Measurements from ENCODE around the gene ADSL. TPM values are rescaled to one million over a fixed set of nuclear protein-coding genes. Genes with fewer than 3 reads are reported as not detected.
"Not testable (repeated sequence)": the region's sequence is repeated elsewhere in the genome, so short reads cannot be mapped to it uniquely, and the experiment has no call there.

Gene ADSL
- total RNA-seq, 4 donors from 2014 or later, result 32.0 to 98.1 (median 77.8) TPM

DNA sequence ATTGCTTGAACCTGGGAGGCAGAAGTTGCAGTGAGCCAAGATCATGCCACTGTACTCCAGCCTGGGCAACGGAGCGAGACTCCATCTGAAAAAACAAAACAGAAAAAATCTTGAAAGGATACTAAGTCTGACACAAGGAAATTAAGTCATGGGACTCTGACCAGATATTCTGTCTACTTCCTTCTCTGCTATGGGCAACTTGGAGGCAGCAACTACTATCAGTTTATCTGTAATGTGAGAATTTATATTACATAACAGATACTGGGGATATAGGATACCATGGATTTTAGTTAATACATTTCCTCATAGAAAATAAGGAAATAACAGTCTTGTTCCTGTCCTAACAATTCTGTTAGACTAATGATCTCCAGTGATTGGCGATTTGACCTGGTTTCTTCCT lies 22.5 kb downstream of the ADSL start:
- H3K4me1 ChIP-seq, result peaks cover 4 to 47% (median 7%) of the 10 kb centered on the region in 3 donors
- no peaks in the 10 kb centered on the region for H3K9me3 ChIP-seq
- peaks cover 17 to 49% (median 22%) of the 10 kb centered on the region in 3 donors for H3K36me3 ChIP-seq
- peak overlapping the region in 2 of 4 donors; percentile 4 to 34 for H3K27ac ChIP-seq
- DNase-seq, result no peak
- no peak overlapping the region for H3K4me3 ChIP-seq
- no peaks in the 10 kb centered on the region for H3K27me3 ChIP-seq
- WGBS, 2 donors, result 81 to 92% methylated on average over 3 of the region's 3 CpGs
- TF ChIP-seq, protein P1, sequence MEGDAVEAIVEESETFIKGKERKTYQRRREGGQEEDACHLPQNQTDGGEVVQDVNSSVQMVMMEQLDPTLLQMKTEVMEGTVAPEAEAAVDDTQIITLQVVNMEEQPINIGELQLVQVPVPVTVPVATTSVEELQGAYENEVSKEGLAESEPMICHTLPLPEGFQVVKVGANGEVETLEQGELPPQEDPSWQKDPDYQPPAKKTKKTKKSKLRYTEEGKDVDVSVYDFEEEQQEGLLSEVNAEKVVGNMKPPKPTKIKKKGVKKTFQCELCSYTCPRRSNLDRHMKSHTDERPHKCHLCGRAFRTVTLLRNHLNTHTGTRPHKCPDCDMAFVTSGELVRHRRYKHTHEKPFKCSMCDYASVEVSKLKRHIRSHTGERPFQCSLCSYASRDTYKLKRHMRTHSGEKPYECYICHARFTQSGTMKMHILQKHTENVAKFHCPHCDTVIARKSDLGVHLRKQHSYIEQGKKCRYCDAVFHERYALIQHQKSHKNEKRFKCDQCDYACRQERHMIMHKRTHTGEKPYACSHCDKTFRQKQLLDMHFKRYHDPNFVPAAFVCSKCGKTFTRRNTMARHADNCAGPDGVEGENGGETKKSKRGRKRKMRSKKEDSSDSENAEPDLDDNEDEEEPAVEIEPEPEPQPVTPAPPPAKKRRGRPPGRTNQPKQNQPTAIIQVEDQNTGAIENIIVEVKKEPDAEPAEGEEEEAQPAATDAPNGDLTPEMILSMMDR (IDR thresholded peaks at IDR 0.05), result no peak
- TF ChIP-seq POLR2A (IDR thresholded peaks at IDR 0.05), result no peak
- intact Hi-C loops (cut with DNase I), result no loop called here

DNA sequence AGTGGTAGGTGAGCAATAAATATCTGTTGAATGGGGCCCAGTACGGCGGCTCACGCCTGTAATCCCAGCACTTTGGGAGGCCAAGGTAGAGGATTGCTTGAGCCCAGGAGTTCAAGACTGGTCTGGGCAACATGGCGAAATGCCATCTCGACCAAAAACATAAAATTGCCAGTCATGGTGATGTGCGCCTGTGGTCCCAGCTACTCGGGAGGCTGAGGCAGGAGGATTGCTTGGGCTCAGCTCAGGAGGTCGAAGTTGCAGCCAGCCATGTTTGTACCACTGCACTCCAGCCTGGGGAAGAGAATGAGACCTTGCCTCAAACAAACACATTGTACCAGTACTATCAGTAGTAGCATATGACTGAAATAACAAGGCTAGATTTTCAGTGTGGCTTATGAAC lies 28.3 kb downstream of the ADSL start:
- TF ChIP-seq, protein P1 (IDR thresholded peaks at IDR 0.05), result no peak
- TF ChIP-seq POLR2A (IDR thresholded peaks at IDR 0.05), result no peak
- H3K4me1 ChIP-seq, result peaks cover 4 to 30% (median 7%) of the 10 kb centered on the region in 3 donors
- H3K36me3 ChIP-seq, result no peaks in the 10 kb centered on the region
- intact Hi-C loops (cut with DNase I), result no loop called here
- no peaks in the 10 kb centered on the region for H3K9me3 ChIP-seq
- no peak overlapping the region for H3K27ac ChIP-seq
- H3K27me3 ChIP-seq, result no peaks in the 10 kb centered on the region
- 82 to 93% methylated on average over 8 of the region's 8 CpGs for WGBS, 2 donors
- DNase-seq, result no peak
- H3K4me3 ChIP-seq, result no peak overlapping the region

DNA sequence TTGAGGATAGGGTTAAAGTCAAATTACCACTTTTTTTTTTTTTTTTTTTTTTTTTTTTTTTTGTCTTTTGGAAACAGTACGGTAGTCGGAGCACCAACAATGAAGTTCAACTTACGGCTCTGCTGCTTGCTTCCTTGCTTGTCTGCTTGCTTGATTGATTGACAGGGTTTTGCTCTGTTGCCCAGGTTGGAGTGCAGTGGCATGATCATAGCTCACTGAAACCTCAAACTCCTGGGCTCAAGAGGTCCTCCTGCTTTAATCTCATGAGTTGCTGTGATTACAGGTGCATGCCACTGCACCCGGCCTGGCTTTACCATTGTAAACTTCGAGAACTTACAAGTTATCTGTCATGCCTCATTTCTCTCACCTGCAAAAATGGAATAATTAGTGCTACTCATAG lies 29.8 kb downstream of the ADSL start:
- no peak for DNase-seq
- peaks cover 0 to 4% (median 0%) of the 10 kb centered on the region in 3 donors for H3K36me3 ChIP-seq
- H3K4me3 ChIP-seq, result no peak overlapping the region
- H3K9me3 ChIP-seq, result no peaks in the 10 kb centered on the region
- TF ChIP-seq POLR2A (IDR thresholded peaks at IDR 0.05), result no peak
- TF ChIP-seq, protein P1 (IDR thresholded peaks at IDR 0.05), result no peak
- peaks cover 4 to 20% (median 4%) of the 10 kb centered on the region in 3 donors for H3K4me1 ChIP-seq
- no peaks in the 10 kb centered on the region for H3K27me3 ChIP-seq
- no peak overlapping the region for H3K27ac ChIP-seq
- intact Hi-C loops (cut with DNase I), result no loop called here
- WGBS, 2 donors, result 60 to 75% methylated on average over 3 to 5 of the region's 5 CpGs

DNA sequence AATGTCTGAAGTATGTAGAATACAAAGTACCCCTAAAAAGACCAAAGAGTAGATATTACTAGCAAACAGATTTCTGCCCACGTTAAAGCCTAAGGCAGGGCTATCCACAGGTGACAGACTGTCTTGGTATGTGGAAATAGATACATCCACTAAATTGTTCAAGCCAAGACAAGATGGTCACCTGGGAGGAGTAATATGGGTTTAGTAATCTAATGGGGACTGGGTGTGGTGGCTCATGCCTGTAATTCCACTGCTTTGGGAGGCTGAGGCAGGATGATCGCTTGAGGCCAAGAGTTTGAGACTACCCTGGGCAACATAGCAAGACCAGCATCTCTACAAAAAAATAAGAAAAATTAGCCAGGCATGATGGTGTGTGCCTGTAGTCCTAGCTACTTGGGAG lies 31.6 kb downstream of the ADSL start:
- peaks cover 0 to 2% (median 0%) of the 10 kb centered on the region in 3 donors for H3K4me1 ChIP-seq
- H3K9me3 ChIP-seq, result no peaks in the 10 kb centered on the region
- DNase-seq, result no peak
- peaks cover 0 to 5% (median 0%) of the 10 kb centered on the region in 3 donors for H3K36me3 ChIP-seq
- intact Hi-C loops (cut with DNase I), result no loop called here
- no peak overlapping the region for H3K27ac ChIP-seq
- no peak overlapping the region for H3K4me3 ChIP-seq
- TF ChIP-seq POLR2A (IDR thresholded peaks at IDR 0.05), result no peak
- TF ChIP-seq, protein P1 (IDR thresholded peaks at IDR 0.05), result no peak
- WGBS, 2 donors, result 69 to 79% methylated on average over 2 of the region's 2 CpGs
- no peaks in the 10 kb centered on the region for H3K27me3 ChIP-seq

DNA sequence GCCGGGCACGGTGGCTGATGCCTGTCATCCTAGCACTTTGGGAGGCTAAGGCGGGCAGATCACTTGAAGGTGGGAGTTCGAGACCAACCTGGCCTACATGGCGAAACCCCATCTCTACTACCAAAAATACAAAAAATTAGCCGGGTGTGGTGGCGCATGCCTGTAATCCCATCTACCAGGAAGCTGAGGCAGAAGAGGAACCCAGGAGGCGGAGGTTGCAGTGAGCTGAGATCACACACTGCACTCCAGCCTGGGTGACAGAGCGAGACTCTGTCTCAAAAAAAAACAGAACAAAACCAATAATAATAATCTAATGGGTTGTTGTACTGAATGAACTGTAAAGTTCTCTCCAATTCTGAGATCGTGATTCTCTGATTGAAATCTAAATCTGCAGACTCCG lies 32.1 kb downstream of the ADSL start:
- H3K27ac ChIP-seq; H3K4me1 ChIP-seq; DNase-seq; intact Hi-C loops (cut with DNase I); H3K4me3 ChIP-seq; H3K27me3 ChIP-seq; H3K36me3 ChIP-seq; H3K9me3 ChIP-seq: not testable (repeated sequence)
- WGBS, 2 donors, result 86 to 89% methylated on average over 10 to 11 of the region's 11 CpGs

DNA sequence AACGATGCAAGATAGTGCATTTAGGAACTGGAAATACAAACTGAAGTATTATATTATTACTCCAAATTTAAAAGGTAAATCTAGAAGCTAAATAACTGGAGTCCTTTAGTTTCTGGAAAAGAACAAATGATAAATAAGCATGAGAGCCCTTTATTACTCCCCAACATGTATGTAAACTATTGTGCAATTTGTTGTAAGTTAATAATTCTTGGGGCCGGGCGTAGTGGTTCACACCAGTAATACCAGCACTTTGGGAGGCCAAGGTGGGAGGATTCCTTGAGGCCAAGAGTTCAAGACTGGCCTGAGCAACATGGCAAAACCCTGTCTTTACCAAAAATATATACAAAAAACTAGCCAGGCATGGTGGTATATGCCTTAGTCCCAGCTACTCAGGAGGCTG lies 35.2 kb downstream of the ADSL start:
- H3K27me3 ChIP-seq, result no peaks in the 10 kb centered on the region
- DNase-seq, result no peak
- H3K9me3 ChIP-seq, result no peaks in the 10 kb centered on the region
- H3K27ac ChIP-seq, result no peak overlapping the region
- no peak for TF ChIP-seq POLR2A (IDR thresholded peaks at IDR 0.05)
- TF ChIP-seq, protein P1 (IDR thresholded peaks at IDR 0.05), result no peak
- peaks cover 0 to 5% (median 0%) of the 10 kb centered on the region in 3 donors for H3K36me3 ChIP-seq
- no peak overlapping the region for H3K4me3 ChIP-seq
- peaks cover 0 to 24% (median 6%) of the 10 kb centered on the region in 3 donors for H3K4me1 ChIP-seq
- intact Hi-C loops (cut with DNase I), result no loop called here
- WGBS, 2 donors, result 95 to 97% methylated on average over 3 of the region's 3 CpGs
